ENCODE results near the gene ODAM. TPM values are rescaled to one million over a fixed set of nuclear protein-coding genes. Genes with fewer than 3 reads are reported as not detected.

The ODAM gene
- total and polyA plus RNA-seq, 2 donors, result 0.14 to 0.62 TPM

- no peak for DNase-seq (ENCODE audit: low read depth in 6 of 9, low spot score in 9 of 9)
- H3K36me3 ChIP-seq (ENCODE audit: control insufficient read depth in 2 of 2, insufficient read depth in 2 of 2, low read length in 1 of 2), result no peaks in the 10 kb centered on the region
- H3K27ac ChIP-seq (ENCODE audit: low read depth in 1 of 2, low read length in 1 of 2), result no peak overlapping the region
- H3K4me3 ChIP-seq (ENCODE audit: low read length in 2 of 2), result no peak overlapping the region
- 80% methylated on average over 2 of the region's 2 CpGs for WGBS
- H3K9me3 ChIP-seq (ENCODE audit: control insufficient read depth in 2 of 2, insufficient read depth in 1 of 2, low read length in 1 of 2), result no peaks in the 10 kb centered on the region
- no peaks in the 10 kb centered on the region for H3K4me1 ChIP-seq (ENCODE audit: control insufficient read depth in 2 of 2, insufficient read depth in 2 of 2, low read length in 2 of 2)
- H3K27me3 ChIP-seq (ENCODE audit: control insufficient read depth in 2 of 2, insufficient read depth in 1 of 2, low read length in 1 of 2), result peaks cover 0 to 2% of the 10 kb centered on the region in 2 donors
Measured at GRCh38 chr4:70182517-70183167, 12.9 kb upstream of the ODAM start.

DNA sequence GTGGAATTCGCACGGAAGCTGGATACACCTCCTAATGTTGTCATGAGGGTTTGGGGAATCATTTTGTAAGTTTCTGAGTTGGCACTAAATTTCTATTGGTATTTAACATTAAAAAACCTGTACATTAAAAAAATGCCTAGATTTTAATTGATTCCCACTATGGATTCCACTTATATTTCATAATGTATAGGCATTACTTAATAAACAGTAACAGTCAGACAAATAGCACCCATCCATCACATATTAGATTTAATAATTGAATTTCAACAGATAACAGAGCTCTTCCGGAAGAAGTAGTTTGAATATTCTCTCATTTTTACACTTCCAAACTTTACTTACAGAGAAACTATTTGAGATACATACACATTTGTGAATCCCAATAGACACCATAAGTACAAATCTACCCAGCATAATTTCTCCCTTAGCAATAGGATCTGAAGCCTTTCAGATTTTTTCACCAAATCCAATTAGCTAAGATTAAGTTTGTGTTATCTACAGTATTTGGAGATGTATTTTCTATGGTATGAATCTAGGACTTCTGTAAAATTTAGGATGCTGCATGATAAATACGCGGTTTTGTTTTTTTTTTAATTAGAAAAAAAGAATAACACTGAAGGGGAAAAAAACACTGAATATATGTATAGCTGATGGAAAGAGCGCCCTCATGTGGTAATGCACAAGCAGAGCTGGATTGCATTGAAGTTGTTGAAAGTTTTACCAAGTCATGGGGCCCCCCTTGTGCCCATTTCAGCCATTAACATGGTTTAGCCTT, 12.2 kb upstream of the ODAM start:
- H3K4me3 ChIP-seq (ENCODE audit: low read length in 2 of 2), result no peak overlapping the region
- H3K4me1 ChIP-seq (ENCODE audit: control insufficient read depth in 2 of 2, insufficient read depth in 2 of 2, low read length in 2 of 2), result no peaks in the 10 kb centered on the region
- peak in 4 of 9 donors; percentile 3 to 20 (median 10) for DNase-seq (ENCODE audit: low read depth in 6 of 9, low spot score in 9 of 9)
- H3K36me3 ChIP-seq (ENCODE audit: control insufficient read depth in 2 of 2, insufficient read depth in 2 of 2, low read length in 1 of 2), result no peaks in the 10 kb centered on the region
- WGBS, result 49% methylated on average over 6 of the region's 6 CpGs
- peaks cover 0 to 2% of the 10 kb centered on the region in 2 donors for H3K27me3 ChIP-seq (ENCODE audit: control insufficient read depth in 2 of 2, insufficient read depth in 1 of 2, low read length in 1 of 2)
- no peak overlapping the region for H3K27ac ChIP-seq (ENCODE audit: low read depth in 1 of 2, low read length in 1 of 2)
- no peaks in the 10 kb centered on the region for H3K9me3 ChIP-seq (ENCODE audit: control insufficient read depth in 2 of 2, insufficient read depth in 1 of 2, low read length in 1 of 2)

DNA sequence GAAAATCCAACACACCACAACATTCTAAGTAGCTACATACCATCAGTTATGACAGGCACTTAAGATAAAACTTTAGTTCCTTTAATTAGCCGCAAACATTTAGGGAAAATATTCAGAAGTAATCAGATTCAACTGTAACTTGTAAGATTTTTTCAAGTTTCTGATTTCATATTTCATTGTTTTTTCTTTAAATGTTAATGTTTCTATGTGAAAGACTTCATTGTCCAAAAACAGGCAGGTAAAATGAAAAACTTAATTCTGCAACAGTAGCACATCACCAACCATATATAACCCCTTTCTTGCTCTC, 11.6 kb upstream of the ODAM start:
- Histone ChIP-seq H3K27ac (ENCODE audit: low read depth in 1 of 2, low read length in 1 of 2) (no peak overlapping the region), H3K9me3 (ENCODE audit: control insufficient read depth in 2 of 2, insufficient read depth in 1 of 2, low read length in 1 of 2) (no peaks in the 10 kb centered on the region), H3K27me3 (ENCODE audit: control insufficient read depth in 2 of 2, insufficient read depth in 1 of 2, low read length in 1 of 2) (peaks cover 0 to 2% of the 10 kb centered on the region in 2 donors), H3K4me1 (ENCODE audit: control insufficient read depth in 2 of 2, insufficient read depth in 2 of 2, low read length in 2 of 2) (no peaks in the 10 kb centered on the region), H3K4me3 (ENCODE audit: low read length in 2 of 2) (no peak overlapping the region), H3K36me3 (ENCODE audit: control insufficient read depth in 2 of 2, insufficient read depth in 2 of 2, low read length in 1 of 2) (no peaks in the 10 kb centered on the region)
- DNase-seq (ENCODE audit: low read depth in 6 of 9, low spot score in 9 of 9), result no peak
- WGBS, result 62% methylated on average over 1 of the region's 1 CpG

GRCh38 chr4:70187216-70187615, 8.3 kb upstream of the ODAM start:
- H3K36me3 ChIP-seq (ENCODE audit: control insufficient read depth in 2 of 2, insufficient read depth in 2 of 2, low read length in 1 of 2), result no peaks in the 10 kb centered on the region
- H3K4me3 ChIP-seq (ENCODE audit: low read length in 2 of 2), result no peak overlapping the region
- H3K27ac ChIP-seq (ENCODE audit: low read depth in 1 of 2, low read length in 1 of 2), result no peak overlapping the region
- peaks cover 0 to 2% of the 10 kb centered on the region in 2 donors for H3K27me3 ChIP-seq (ENCODE audit: control insufficient read depth in 2 of 2, insufficient read depth in 1 of 2, low read length in 1 of 2)
- no peaks in the 10 kb centered on the region for H3K4me1 ChIP-seq (ENCODE audit: control insufficient read depth in 2 of 2, insufficient read depth in 2 of 2, low read length in 2 of 2)
- no peak for DNase-seq (ENCODE audit: low read depth in 6 of 9, low spot score in 9 of 9)
- WGBS, result 92% methylated on average over 1 of the region's 1 CpG
- H3K9me3 ChIP-seq (ENCODE audit: control insufficient read depth in 2 of 2, insufficient read depth in 1 of 2, low read length in 1 of 2), result no peaks in the 10 kb centered on the region

DNA sequence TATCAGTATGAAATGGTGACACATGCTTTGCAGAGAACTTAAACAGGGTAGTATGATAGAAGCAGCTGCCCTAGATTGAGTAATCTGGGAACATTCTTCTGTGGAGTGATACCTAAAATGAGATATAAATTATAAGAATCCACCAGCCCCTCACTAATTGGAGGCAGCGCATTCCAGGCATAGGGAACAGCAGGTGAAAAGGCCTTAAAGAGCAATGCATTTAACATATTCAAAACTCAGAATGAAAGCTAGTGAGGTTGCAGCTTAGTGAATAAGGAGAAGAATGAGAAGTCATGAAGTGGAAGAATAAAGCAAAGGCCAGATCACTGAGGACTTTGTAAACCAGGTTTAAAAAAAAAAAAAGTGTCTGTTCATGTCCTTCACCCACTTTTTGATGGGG, 4.9 kb upstream of the ODAM start:
- Histone ChIP-seq H3K4me3 (ENCODE audit: low read length in 2 of 2) (no peak overlapping the region), H3K27ac (ENCODE audit: low read depth in 1 of 2, low read length in 1 of 2) (no peak overlapping the region), H3K9me3 (ENCODE audit: control insufficient read depth in 2 of 2, insufficient read depth in 1 of 2, low read length in 1 of 2) (no peaks in the 10 kb centered on the region), H3K36me3 (ENCODE audit: control insufficient read depth in 2 of 2, insufficient read depth in 2 of 2, low read length in 1 of 2) (no peaks in the 10 kb centered on the region), H3K27me3 (ENCODE audit: control insufficient read depth in 2 of 2, insufficient read depth in 1 of 2, low read length in 1 of 2) (peaks cover 0 to 2% of the 10 kb centered on the region in 2 donors), H3K4me1 (ENCODE audit: control insufficient read depth in 2 of 2, insufficient read depth in 2 of 2, low read length in 2 of 2) (no peaks in the 10 kb centered on the region)
- 97% methylated on average over 1 of the region's 1 CpG for WGBS
- DNase-seq (ENCODE audit: low read depth in 6 of 9, low spot score in 9 of 9), result no peak

DNA sequence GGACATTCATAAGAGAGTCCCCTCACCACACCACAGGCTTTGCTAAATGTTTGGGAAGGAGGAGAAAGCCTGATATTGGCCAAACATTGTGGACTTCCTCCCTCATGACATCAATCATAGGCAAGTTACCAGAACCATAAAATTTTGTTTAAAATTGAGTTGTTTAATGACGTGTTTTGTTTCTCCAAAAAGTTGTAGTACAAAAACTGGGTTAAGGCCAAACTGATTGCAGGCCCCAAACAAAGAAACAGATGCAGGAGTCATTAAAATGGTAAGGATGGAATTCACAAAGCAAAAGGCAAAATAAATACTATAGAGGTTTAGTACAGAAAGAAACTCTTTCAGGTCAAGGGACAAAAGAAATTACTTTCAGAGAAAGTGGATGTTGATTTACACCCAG, 3.9 kb upstream of the ODAM start:
- DNase-seq (ENCODE audit: low read depth in 6 of 9, low spot score in 9 of 9), result no peak
- no peak overlapping the region for H3K4me3 ChIP-seq (ENCODE audit: low read length in 2 of 2)
- no peaks in the 10 kb centered on the region for H3K9me3 ChIP-seq (ENCODE audit: control insufficient read depth in 2 of 2, insufficient read depth in 1 of 2, low read length in 1 of 2)
- no peaks in the 10 kb centered on the region for H3K4me1 ChIP-seq (ENCODE audit: control insufficient read depth in 2 of 2, insufficient read depth in 2 of 2, low read length in 2 of 2)
- WGBS, result 66% methylated on average over 1 of the region's 1 CpG
- H3K36me3 ChIP-seq (ENCODE audit: control insufficient read depth in 2 of 2, insufficient read depth in 2 of 2, low read length in 1 of 2), result no peaks in the 10 kb centered on the region
- H3K27me3 ChIP-seq (ENCODE audit: control insufficient read depth in 2 of 2, insufficient read depth in 1 of 2, low read length in 1 of 2), result peaks cover 0 to 2% of the 10 kb centered on the region in 2 donors
- no peak overlapping the region for H3K27ac ChIP-seq (ENCODE audit: low read depth in 1 of 2, low read length in 1 of 2)

DNA sequence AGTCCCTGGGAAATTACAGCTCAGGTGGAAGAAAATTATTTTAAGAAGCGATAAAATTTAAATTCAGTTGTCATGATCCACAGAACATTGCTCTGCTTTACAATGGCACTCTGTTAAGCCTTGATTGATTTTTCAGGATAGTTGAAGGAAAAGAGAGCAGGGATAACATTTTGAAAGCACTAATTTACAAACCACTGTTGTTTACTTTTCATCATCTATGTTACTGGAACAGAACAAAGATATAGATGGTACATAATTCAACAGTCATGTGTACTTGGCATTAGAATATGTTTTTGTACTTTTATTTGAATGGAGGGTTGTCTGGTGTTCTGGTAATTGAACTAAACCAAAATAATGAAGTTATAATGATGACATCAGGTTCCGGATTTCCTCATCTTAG, 2.6 kb upstream of the ODAM start:
- Histone ChIP-seq H3K4me3 (ENCODE audit: low read length in 2 of 2) (no peak overlapping the region), H3K4me1 (ENCODE audit: control insufficient read depth in 2 of 2, insufficient read depth in 2 of 2, low read length in 2 of 2) (no peaks in the 10 kb centered on the region), H3K36me3 (ENCODE audit: control insufficient read depth in 2 of 2, insufficient read depth in 2 of 2, low read length in 1 of 2) (no peaks in the 10 kb centered on the region), H3K27ac (ENCODE audit: low read depth in 1 of 2, low read length in 1 of 2) (no peak overlapping the region), H3K9me3 (ENCODE audit: control insufficient read depth in 2 of 2, insufficient read depth in 1 of 2, low read length in 1 of 2) (no peaks in the 10 kb centered on the region), H3K27me3 (ENCODE audit: control insufficient read depth in 2 of 2, insufficient read depth in 1 of 2, low read length in 1 of 2) (no peaks in the 10 kb centered on the region)
- DNase-seq (ENCODE audit: low read depth in 6 of 9, low spot score in 9 of 9), result no peak
- WGBS, result 98% methylated on average over 2 of the region's 2 CpGs

- no peak overlapping the region for H3K27ac ChIP-seq (ENCODE audit: low read depth in 1 of 2, low read length in 1 of 2)
- H3K27me3 ChIP-seq (ENCODE audit: control insufficient read depth in 2 of 2, insufficient read depth in 1 of 2, low read length in 1 of 2), result no peaks in the 10 kb centered on the region
- no peak for DNase-seq (ENCODE audit: low read depth in 6 of 9, low spot score in 9 of 9)
- H3K4me3 ChIP-seq (ENCODE audit: low read length in 2 of 2), result no peak overlapping the region
- no peaks in the 10 kb centered on the region for H3K4me1 ChIP-seq (ENCODE audit: control insufficient read depth in 2 of 2, insufficient read depth in 2 of 2, low read length in 2 of 2)
- H3K9me3 ChIP-seq (ENCODE audit: control insufficient read depth in 2 of 2, insufficient read depth in 1 of 2, low read length in 1 of 2), result no peaks in the 10 kb centered on the region
- 83% methylated on average over 2 of the region's 2 CpGs for WGBS
- H3K36me3 ChIP-seq (ENCODE audit: control insufficient read depth in 2 of 2, insufficient read depth in 2 of 2, low read length in 1 of 2), result no peaks in the 10 kb centered on the region
Measured at GRCh38 chr4:70196857-70197256, 1.3 kb downstream of the ODAM start.

DNA sequence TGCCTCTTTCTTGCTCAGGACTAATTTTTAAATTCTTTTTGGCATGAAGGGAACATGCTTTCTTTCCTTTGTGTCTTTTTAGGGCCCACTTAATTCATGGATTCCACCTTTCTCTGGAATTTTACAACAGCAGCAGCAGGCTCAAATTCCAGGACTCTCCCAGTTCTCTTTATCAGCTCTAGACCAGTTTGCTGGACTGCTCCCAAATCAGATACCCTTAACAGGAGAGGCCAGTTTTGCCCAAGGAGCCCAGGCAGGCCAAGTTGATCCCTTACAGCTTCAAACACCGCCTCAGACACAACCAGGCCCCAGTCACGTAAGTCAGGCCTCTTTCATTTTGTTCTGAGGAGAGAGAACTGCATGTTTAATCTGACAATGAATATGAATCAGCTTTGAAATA, 2.3 kb downstream of the ODAM start:
- 83% methylated on average over 2 of the region's 2 CpGs for WGBS
- H3K9me3 ChIP-seq (ENCODE audit: control insufficient read depth in 2 of 2, insufficient read depth in 1 of 2, low read length in 1 of 2), result no peaks in the 10 kb centered on the region
- no peak for DNase-seq (ENCODE audit: low read depth in 6 of 9, low spot score in 9 of 9)

More for the DNA sequence above, 2.3 kb downstream of the ODAM start:
- H3K27me3 ChIP-seq (ENCODE audit: control insufficient read depth in 2 of 2, insufficient read depth in 1 of 2, low read length in 1 of 2), result no peaks in the 10 kb centered on the region
- H3K36me3 ChIP-seq (ENCODE audit: control insufficient read depth in 2 of 2, insufficient read depth in 2 of 2, low read length in 1 of 2), result no peaks in the 10 kb centered on the region
- H3K27ac ChIP-seq (ENCODE audit: low read depth in 1 of 2, low read length in 1 of 2), result no peak overlapping the region
- no peak overlapping the region for H3K4me3 ChIP-seq (ENCODE audit: low read length in 2 of 2)
- H3K4me1 ChIP-seq (ENCODE audit: control insufficient read depth in 2 of 2, insufficient read depth in 2 of 2, low read length in 2 of 2), result no peaks in the 10 kb centered on the region

All from thymus (tissue), 11 donors.